Activated naive CD4-positive, alpha-beta T cell treated with anti-CD3 and anti-CD28 coated beads for 36 hours (primary cell): ENCODE data around the gene XRCC3. TPM values are rescaled to one million over a fixed set of nuclear protein-coding genes. Genes with fewer than 3 reads are reported as not detected.
"Not testable (repeated sequence)": the region's sequence is repeated elsewhere in the genome, so short reads cannot be mapped to it uniquely, and the experiment has no call there.

Source experiments
- CTCF ChIA-PET: fragments of 350-600 bp; sonication (Branson Sonifier 250); formaldehyde crosslinking; loops from one replicate; lab custom pipeline; 2021; ENCODE audit warnings: antibody characterized with exemption; lab: Charles Lee
- DNase-seq: peaks from one replicate; pipeline ENCODE4 v3.0.0-alpha.2; 2020
- H3K27ac Mint-ChIP-seq: one replicate; pipeline ENCODE4 v1.8.0; 2021; ENCODE audit warnings: mild to moderate bottlenecking, mixed read lengths
- H3K27me3 Mint-ChIP-seq: one replicate; pipeline ENCODE4 v1.8.0; 2021; ENCODE audit warnings: low read depth, mixed read lengths
- H3K36me3 Mint-ChIP-seq: one replicate; pipeline ENCODE4 v1.8.0; 2021; ENCODE audit warnings: low read depth, mixed read lengths
- H3K4me1 Mint-ChIP-seq: one replicate; pipeline ENCODE4 v1.8.0; 2021; ENCODE audit warnings: low read depth, mixed read lengths
- H3K4me3 Mint-ChIP-seq: one replicate; pipeline ENCODE4 v1.8.0; 2021; ENCODE audit warnings: mild to moderate bottlenecking, moderate library complexity, mixed read lengths
- H3K9me3 Mint-ChIP-seq: one replicate; pipeline ENCODE4 v1.8.0; 2021; ENCODE audit warnings: mixed read lengths
- intact Hi-C: fragments of 100-400 bp; cut with micrococcal nuclease; formaldehyde crosslinking; loops from one replicate; pipeline ENCODE4 v1.15.1; 2023
- total RNA-seq, 2 experiments: library from RNA; stranded (reverse); gene quantifications; one replicate each; pipeline ENCODE4 v1.2.3, GENCODE V29; 2021

XRCC3 gene
- total RNA-seq, 2 experiments from 2014 or later = 49.0 to 50.4 TPM

- Mint-ChIP-seq H3K4me1 (peaks cover 2% of the 10 kb centered on the region), H3K9me3 (no peaks in the 10 kb centered on the region), H3K36me3 (peaks cover 2% of the 10 kb centered on the region), H3K4me3 (no peak overlapping the region), H3K27me3 (no peaks in the 10 kb centered on the region), H3K27ac (no peak overlapping the region)
- DNase-seq = no peak
- intact Hi-C loops = no loop called here
- CTCF ChIA-PET = no interaction called here
Observed at GRCh38 chr14:103692159-103692558, 23.1 kb downstream of the XRCC3 start.

GRCh38 chr14:103691655-103692054 is 23.6 kb downstream of the XRCC3 start:
- intact Hi-C loops, H3K4me1 Mint-ChIP-seq, CTCF ChIA-PET, H3K27ac Mint-ChIP-seq, H3K4me3 Mint-ChIP-seq, H3K27me3 Mint-ChIP-seq, DNase-seq, H3K9me3 Mint-ChIP-seq, H3K36me3 Mint-ChIP-seq: not testable (repeated sequence)

GRCh38 chr14:103690332-103690731 is 24.9 kb downstream of the XRCC3 start:
- no peaks in the 10 kb centered on the region for H3K9me3 Mint-ChIP-seq
- H3K36me3 Mint-ChIP-seq = peaks cover 2% of the 10 kb centered on the region
- intact Hi-C loops = no loop called here
- no peak for DNase-seq
- no peaks in the 10 kb centered on the region for H3K27me3 Mint-ChIP-seq
- H3K4me3 Mint-ChIP-seq = no peak overlapping the region
- CTCF ChIA-PET = no interaction called here
- H3K4me1 Mint-ChIP-seq = peaks cover 2% of the 10 kb centered on the region
- H3K27ac Mint-ChIP-seq = no peak overlapping the region

GRCh38 chr14:103688906-103689902 is 26.0 kb downstream of the XRCC3 start:
- CTCF ChIA-PET = no interaction called here
- intact Hi-C loops = no loop called here
- no peaks in the 10 kb centered on the region for H3K9me3 Mint-ChIP-seq
- H3K4me3 Mint-ChIP-seq = no peak overlapping the region
- no peak overlapping the region for H3K27ac Mint-ChIP-seq
- no peaks in the 10 kb centered on the region for H3K27me3 Mint-ChIP-seq
- peaks cover 7% of the 10 kb centered on the region for H3K36me3 Mint-ChIP-seq
- DNase-seq = no peak
- H3K4me1 Mint-ChIP-seq = peaks cover 2% of the 10 kb centered on the region

- Mint-ChIP-seq H3K27me3 (no peaks in the 10 kb centered on the region), H3K4me3 (no peak overlapping the region), H3K36me3 (peaks cover 7% of the 10 kb centered on the region), H3K9me3 (no peaks in the 10 kb centered on the region), H3K4me1 (peaks cover 2% of the 10 kb centered on the region), H3K27ac (no peak overlapping the region)
- intact Hi-C loops = no loop called here
- DNase-seq = no peak
- CTCF ChIA-PET = interaction anchor here (0.6 kb wide), 1 partner anchor 13 kb away, joined by 3 read pairs; no protein-coding TSS in a partner anchor
Observed at GRCh38 chr14:103688441-103688840, 26.8 kb downstream of the XRCC3 start.

- no peak overlapping the region for H3K4me3 Mint-ChIP-seq
- H3K9me3 Mint-ChIP-seq = no peaks in the 10 kb centered on the region
- DNase-seq = no peak
- H3K27me3 Mint-ChIP-seq = no peaks in the 10 kb centered on the region
- peaks cover 9% of the 10 kb centered on the region for H3K36me3 Mint-ChIP-seq
- no peak overlapping the region for H3K27ac Mint-ChIP-seq
- CTCF ChIA-PET = interaction anchor here (0.6 kb wide), 1 partner anchor 12 kb away, joined by 3 read pairs; no protein-coding TSS in a partner anchor
- intact Hi-C loops = no loop called here
- H3K4me1 Mint-ChIP-seq = peaks cover 2% of the 10 kb centered on the region
Observed at GRCh38 chr14:103687712-103688111, 27.5 kb downstream of the XRCC3 start.

GRCh38 chr14:103686831-103687485 is 28.3 kb downstream of the XRCC3 start:
- CTCF ChIA-PET = interaction anchor here (1.2 kb wide), 1 partner anchor 9 kb away, joined by 4 read pairs; no protein-coding TSS in a partner anchor
- intact Hi-C loops = no loop called here

GRCh38 chr14:103685276-103686211 is 29.7 kb downstream of the XRCC3 start:
- peaks cover 18% of the 10 kb centered on the region for H3K36me3 Mint-ChIP-seq
- CTCF ChIA-PET = interaction anchor here (1.0 kb wide), 1 partner anchor 28 kb away, joined by 3 read pairs; no protein-coding TSS in a partner anchor
- no peaks in the 10 kb centered on the region for H3K9me3 Mint-ChIP-seq
- no peak overlapping the region for H3K27ac Mint-ChIP-seq
- H3K27me3 Mint-ChIP-seq = no peaks in the 10 kb centered on the region
- H3K4me3 Mint-ChIP-seq = no peak overlapping the region
- peaks cover 2% of the 10 kb centered on the region for H3K4me1 Mint-ChIP-seq
- DNase-seq = no peak
- intact Hi-C loops = no loop called here

More at GRCh38 chr14:103686831-103687485, 28.3 kb downstream of the XRCC3 start:
- Mint-ChIP-seq H3K4me3 (no peak overlapping the region), H3K36me3 (peaks cover 9% of the 10 kb centered on the region), H3K4me1 (peaks cover 2% of the 10 kb centered on the region), H3K9me3 (no peaks in the 10 kb centered on the region), H3K27me3 (no peaks in the 10 kb centered on the region), H3K27ac (no peak overlapping the region)
- DNase-seq = no peak

- H3K36me3 Mint-ChIP-seq = peaks cover 19% of the 10 kb centered on the region
- H3K27me3 Mint-ChIP-seq = no peaks in the 10 kb centered on the region
- no peak overlapping the region for H3K27ac Mint-ChIP-seq
- no peaks in the 10 kb centered on the region for H3K9me3 Mint-ChIP-seq
- H3K4me3 Mint-ChIP-seq = no peak overlapping the region
- peaks cover 2% of the 10 kb centered on the region for H3K4me1 Mint-ChIP-seq
- CTCF ChIA-PET = interaction anchor here (1.0 kb wide), 1 partner anchor 29 kb away, joined by 3 read pairs; no protein-coding TSS in a partner anchor
- no peak for DNase-seq
- intact Hi-C loops = no loop called here
Observed at GRCh38 chr14:103684871-103685270, 30.4 kb downstream of the XRCC3 start.

GRCh38 chr14:103684471-103684870 is 30.8 kb downstream of the XRCC3 start:
- intact Hi-C loops = no loop called here
- no peak for DNase-seq
- peaks cover 23% of the 10 kb centered on the region for H3K36me3 Mint-ChIP-seq
- no peak overlapping the region for H3K27ac Mint-ChIP-seq
- CTCF ChIA-PET = interaction anchor here (1.0 kb wide), 1 partner anchor 29 kb away, joined by 3 read pairs; no protein-coding TSS in a partner anchor
- H3K9me3 Mint-ChIP-seq = no peaks in the 10 kb centered on the region
- H3K4me3 Mint-ChIP-seq = no peak overlapping the region
- H3K4me1 Mint-ChIP-seq = peaks cover under 1% of the 10 kb centered on the region
- no peaks in the 10 kb centered on the region for H3K27me3 Mint-ChIP-seq

- CTCF ChIA-PET = no interaction called here
- intact Hi-C loops = no loop called here
- Mint-ChIP-seq H3K27ac (no peak overlapping the region), H3K4me3 (no peak overlapping the region), H3K36me3 (peaks cover 29% of the 10 kb centered on the region), H3K27me3 (no peaks in the 10 kb centered on the region), H3K9me3 (no peaks in the 10 kb centered on the region), H3K4me1 (peaks cover 4% of the 10 kb centered on the region)
- no peak for DNase-seq
Observed at GRCh38 chr14:103683139-103683538, 32.1 kb downstream of the XRCC3 start.
